NK-92 (cell line): ENCODE data around the gene XPNPEP3.
"Not testable (repeated sequence)": the region's sequence is repeated elsewhere in the genome, so short reads cannot be mapped to it uniquely, and the experiment has no call there.

Experiments
- DNase-seq: peaks from one replicate; lab custom pipeline; 2025; ENCODE audit not compliant: unreplicated experiment; lab: John Stamatoyannopoulos, UW

Gene XPNPEP3

GRCh38 chr22:40855979-40856512 is 902 bp upstream of the XPNPEP3 start:
- no peak for DNase-seq

GRCh38 chr22:40857309-40857855 is 434 bp downstream of the XPNPEP3 start:
- no peak for DNase-seq

- DNase-seq: no peak
Measured at GRCh38 chr22:40862013-40862412, 5.1 kb downstream of the XPNPEP3 start, which contains the start of gene DNAJB7. DNAJB7 (minus strand) TSS chr22:40862113; CDS start chr22:40861994, 119 bp downstream.

GRCh38 chr22:40862537-40862936 is 5.6 kb downstream of the XPNPEP3 start:
- DNase-seq: no peak

GRCh38 chr22:40867109-40867508 is 10.2 kb downstream of the XPNPEP3 start:
- DNase-seq: no peak

- DNase-seq: not testable (repeated sequence)
Measured at GRCh38 chr22:40868379-40868778, 11.4 kb downstream of the XPNPEP3 start.

- no peak for DNase-seq
Measured at GRCh38 chr22:40874016-40874415, 17.1 kb downstream of the XPNPEP3 start.

GRCh38 chr22:40875111-40875510 is 18.2 kb downstream of the XPNPEP3 start:
- DNase-seq: no peak

- no peak for DNase-seq
Measured at GRCh38 chr22:40876907-40877306, 20.0 kb downstream of the XPNPEP3 start.

GRCh38 chr22:40877488-40877887 is 20.5 kb downstream of the XPNPEP3 start:
- no peak for DNase-seq

GRCh38 chr22:40878922-40879321 is 22.0 kb downstream of the XPNPEP3 start:
- no peak for DNase-seq

- DNase-seq: no peak
Measured at GRCh38 chr22:40889116-40889515, 32.2 kb downstream of the XPNPEP3 start.

GRCh38 chr22:40890881-40891280 is 33.9 kb downstream of the XPNPEP3 start:
- DNase-seq: no peak

- DNase-seq: no peak
Measured at GRCh38 chr22:40894417-40894816, 37.5 kb downstream of the XPNPEP3 start.

- no peak for DNase-seq
Measured at GRCh38 chr22:40898850-40899357, 42.0 kb downstream of the XPNPEP3 start.

GRCh38 chr22:40904101-40904500 is 47.2 kb downstream of the XPNPEP3 start:
- DNase-seq: no peak

- DNase-seq: no peak
Measured at GRCh38 chr22:40908895-40909294, 51.9 kb downstream of the XPNPEP3 start.

GRCh38 chr22:40911772-40912171 is 54.8 kb downstream of the XPNPEP3 start:
- DNase-seq: no peak

- not testable (repeated sequence) for DNase-seq
Measured at GRCh38 chr22:40912987-40913386, 56.0 kb downstream of the XPNPEP3 start.

GRCh38 chr22:40919446-40919845 is 62.5 kb downstream of the XPNPEP3 start:
- no peak for DNase-seq

- DNase-seq: no peak
Measured at GRCh38 chr22:40920526-40920925, 63.6 kb downstream of the XPNPEP3 start.

- DNase-seq: no peak
Measured at GRCh38 chr22:40922484-40923303, 65.7 kb downstream of the XPNPEP3 start.
